GM12878 (cell line): ENCODE data around the gene PCLO. TPM values are rescaled to one million over a fixed set of nuclear protein-coding genes. Genes with fewer than 3 reads are reported as not detected.

Experiments used
- ATAC-seq: fragments of 200-7000 bp; cut with Tn5 transposase; 3 replicates; pipeline ENCODE4 v1.9.1; 2020; ENCODE audit warnings: mild to moderate bottlenecking, moderate library complexity
- BruUV-seq: library from RNA; stranded (reverse); fragments of 400-500 nt; replicated peaks from 2 replicates; lab custom pipeline; 2021; lab: Mats Ljungman, UMichigan
- CTCF ChIA-PET: fragments of 300-600 bp; sonication (Branson Sonifier 250); formaldehyde crosslinking; extraction: SDS; loops from one replicate; lab custom pipeline; 2021; ENCODE audit warnings: inconsistent platforms; lab: Yijun Ruan, JAX
- POLR2A ChIA-PET: fragments of 350-600 bp; formaldehyde crosslinking; extraction: SDS; loops from one replicate; lab custom pipeline; 2021; ENCODE audit warnings: inconsistent platforms; lab: Charles Lee
- RAD21 ChIA-PET: fragments of 300-600 bp; sonication (Branson Sonifier 250); formaldehyde crosslinking; loops from one replicate; lab custom pipeline; 2023; ENCODE audit warnings: antibody characterized with exemption; ENCODE audit not compliant: unreplicated experiment; lab: Charles Lee
- SMC1A ChIA-PET: fragments of 300-600 bp; sonication (Branson Sonifier 250); formaldehyde crosslinking; loops from one replicate; lab custom pipeline; 2023; ENCODE audit not compliant: unreplicated experiment, uncharacterized antibody; lab: Charles Lee
- DNase-seq: peaks from one replicate; pipeline ENCODE4 v3.0.0-alpha.2; 2011; ENCODE audit warnings: low read depth, low spot score
- FAIRE-seq: peaks from 3 replicates; lab custom pipeline; 2011; peaks lifted over from hg19 to GRCh38; lab: Jason Lieb, UNC
- H2AFZ ChIP-seq: 2 replicates; pipeline ENCODE4 v1.6.0; 2011; ENCODE audit warnings: low read depth, low read length, control low read depth; ENCODE audit not compliant: control insufficient read depth
- H3K27ac ChIP-seq: 2 replicates; pipeline ENCODE4 v1.5.1; 2011; ENCODE audit warnings: control low read depth; ENCODE audit not compliant: control insufficient read depth, insufficient read depth
- H3K27me3 ChIP-seq, 2 experiments: replicated peaks in 1 of 2; 2 replicates each; pipeline versions ENCODE4 v1.6.0 to v1.6.1; 2011; ENCODE audit warnings: low read length in 1 of 2; ENCODE audit not compliant: control insufficient read depth in 2 of 2, insufficient read depth in 2 of 2
- H3K36me3 ChIP-seq, 2 experiments: 2 replicates each; pipeline ENCODE4 v1.5.1; 2011; ENCODE audit warnings: low read length in 1 of 2; ENCODE audit not compliant: control insufficient read depth in 2 of 2, insufficient read depth in 2 of 2
- H3K4me1 ChIP-seq: 2 replicates; pipeline ENCODE4 v1.6.1; 2011; ENCODE audit warnings: mild to moderate bottlenecking, low read length, moderate library complexity, mixed read lengths; ENCODE audit not compliant: control insufficient read depth, insufficient read depth
- H3K4me2 ChIP-seq: 2 replicates; pipeline ENCODE4 v1.6.0; 2011; ENCODE audit warnings: control low read depth; ENCODE audit not compliant: control insufficient read depth, insufficient read depth
- H3K4me3 ChIP-seq: fragments of 200-600 bp; sonication (generic); 2 replicates; pipeline ENCODE4 v1.5.1; 2016
- H3K79me2 ChIP-seq: 2 replicates; pipeline ENCODE4 v1.6.0; 2011; ENCODE audit warnings: low read length; ENCODE audit not compliant: control insufficient read depth, insufficient read depth
- H3K9ac ChIP-seq: 2 replicates; pipeline ENCODE4 v1.8.0; 2011; ENCODE audit warnings: low read length, control low read depth, mixed read lengths; ENCODE audit not compliant: control insufficient read depth, insufficient read depth
- H3K9me3 ChIP-seq: replicated peaks from 3 replicates; pipeline ENCODE4 v1.5.1; 2011; ENCODE audit warnings: mild to moderate bottlenecking, low read length; ENCODE audit not compliant: control insufficient read depth, insufficient read depth
- H4K20me1 ChIP-seq: 2 replicates; pipeline ENCODE4 v1.6.0; 2011; ENCODE audit not compliant: control insufficient read depth, insufficient read depth
- BHLHE40 ChIP-seq, 2 experiments: fragments of 450-650 bp in 1 of 2; IDR thresholded peaks; 2 replicates each; pipeline ENCODE4 v1.6.1; 2011 to 2017; ENCODE audit warnings: low read depth in 2 of 2, borderline replicate concordance in 1 of 2, improper control_type of control experiment in 1 of 2, low read length in 1 of 2, mild to moderate bottlenecking in 1 of 2
- LARP7 ChIP-seq: fragments of 450-650 bp; IDR thresholded peaks from 2 replicates; pipeline ENCODE4 v1.6.1; 2017; ENCODE audit warnings: mild to moderate bottlenecking
- MXI1 ChIP-seq: fragments of 150-350 bp; IDR thresholded peaks from 2 replicates; pipeline ENCODE4 v1.6.1; 2011; ENCODE audit warnings: low read depth, mild to moderate bottlenecking, inconsistent platforms, low read length, improper control_type of control experiment
- PKNOX1 ChIP-seq: fragments of 450-650 bp; IDR thresholded peaks from 2 replicates; pipeline ENCODE4 v1.6.1; 2016; ENCODE audit warnings: mild to moderate bottlenecking
- SRF ChIP-seq, 2 experiments: IDR thresholded peaks; 2 replicates each; pipeline ENCODE4 v1.6.1; 2011; ENCODE audit warnings: low read depth in 2 of 2, low read length in 2 of 2, mild to moderate bottlenecking in 1 of 2, moderate library complexity in 1 of 2
- STAT1 ChIP-seq: fragments of 450-650 bp; conservative IDR thresholded peaks from 2 replicates; pipeline ENCODE4 v1.6.1; 2014; ENCODE audit warnings: antibody characterized with exemption, mild to moderate bottlenecking
- ZNF622 ChIP-seq: fragments of 450-650 bp; IDR thresholded peaks from 2 replicates; pipeline ENCODE4 v1.6.1; 2017; ENCODE audit warnings: mild to moderate bottlenecking, inconsistent platforms
- ZZZ3 ChIP-seq: IDR thresholded peaks from 2 replicates; pipeline ENCODE4 v1.6.1; 2011; ENCODE audit warnings: low read depth; ENCODE audit not compliant: control insufficient read depth, insufficient read length
- WGBS: methylation state at CpG from one replicate; pipeline ENCODE4 v1.1.6; 2016; ENCODE audit warnings: low lambda C conversion rate; ENCODE audit not compliant: insufficient replicate concordance, insufficient coverage; ENCODE audit errors: missing lambda C conversion rate; 5-methylcytosine and 5-hydroxymethylcytosine counted together
- in situ Hi-C: fragments of 300-500 bp; cut with MboI; formaldehyde crosslinking; loops from 9 replicates; pipeline ENCODE4 v1.14.3; 2018; ENCODE audit warnings: mixed read lengths
- intact Hi-C: fragments of 100-400 bp; cut with micrococcal nuclease; formaldehyde crosslinking; loops from one replicate; pipeline ENCODE4 v1.14.2; 2022; ENCODE audit not compliant: unreplicated experiment
- polyA plus RNA-seq, 11 experiments: library from polyadenylated mRNA; depleted of rRNA in 4 of 11; unstranded in 6 of 11; stranded (reverse) in 5 of 11; fragments of >200 nt; fragmentation: Nextera tagmentation in 4 of 11; fragmentation: Illumina TruSeq in 1 of 11; extraction: Ambion mirVana in 4 of 11; extraction: Trizol in 1 of 11; gene quantifications; 1 replicate in 1 of 11; 2 replicates in 10 of 11; pipeline versions ENCODE4 v1.2.1 to v1.2.3, GENCODE V29; 2011 to 2016; ENCODE audit warnings: inconsistent platforms in 2 of 11, missing spikeins in 2 of 11, low read depth in 1 of 11
- total RNA-seq, 4 experiments: library from RNA; depleted of rRNA in 3 of 4; stranded (reverse); fragments of >200 nt in 3 of 4; fragmentation: Illumina TruSeq in 1 of 4; extraction: Trizol in 1 of 4; gene quantifications; 2 replicates each; pipeline versions ENCODE4 v1.2.1 to v1.2.3, GENCODE V29; 2013 to 2021

Gene PCLO
- total and polyA plus RNA-seq, 10 of the 15 experiments (the other 5 are each of a cell fraction or from before 2014, with no cell fraction given): 0.01 to 0.08 (median 0.03) TPM; not detected in 6

- H3K4me1 ChIP-seq: no peaks in the 10 kb centered on the region
- H3K4me3 ChIP-seq: no peak overlapping the region
- CTCF ChIA-PET: no interaction called here
- FAIRE-seq (no peak), DNase-seq (no peak), ATAC-seq (no peak)
- no peak overlapping the region for H3K27ac ChIP-seq
- H4K20me1 ChIP-seq: no peaks in the 10 kb centered on the region
- no peak overlapping the region for H3K9ac ChIP-seq
- H3K27me3 ChIP-seq: no peaks in the 10 kb centered on the region
- no peak overlapping the region for H2AFZ ChIP-seq
- intact Hi-C loops (no loop called here), in situ Hi-C loops (no loop called here)
- POLR2A ChIA-PET: no interaction called here
- H3K9me3 ChIP-seq: no peaks in the 10 kb centered on the region
- no peak for TF ChIP-seq SRF (IDR thresholded peaks at IDR 0.05; ENCODE audit: low read depth in 2 of 2, low read length in 2 of 2)
- TF ChIP-seq PKNOX1: no peak
- TF ChIP-seq BHLHE40 (IDR thresholded peaks at IDR 0.05; ENCODE audit: borderline replicate concordance in 1 of 2, low read depth in 2 of 2, low read length in 1 of 2): no peak
- no peak for TF ChIP-seq ZNF622
- no peak for TF ChIP-seq ZZZ3
- no peak for TF ChIP-seq MXI1
- TF ChIP-seq STAT1: no peak
- TF ChIP-seq LARP7: no peak
- BruUV-seq: no TSS peak
- no peaks in the 10 kb centered on the region for H3K36me3 ChIP-seq
- RAD21 ChIA-PET: no interaction called here
- SMC1A ChIA-PET: no interaction called here
- WGBS: 67% methylated on average over 1 of the region's 1 CpG
- no peaks in the 10 kb centered on the region for H3K79me2 ChIP-seq
- no peak overlapping the region for H3K4me2 ChIP-seq
Observed at GRCh38 chr7:82821037-82821436, 341.6 kb downstream of the PCLO start.
